GM12891 (cell line): ENCODE data around the gene KIF16B.

Experiments
- PAX5 ChIP-seq: IDR thresholded peaks from 2 replicates; pipeline ENCODE4 v1.6.1; 2011; ENCODE audit warnings: low read length, moderate library complexity, mild to moderate bottlenecking; ENCODE audit not compliant: insufficient read depth, severe bottlenecking
- POLR2A ChIP-seq: IDR thresholded peaks from 2 replicates; pipeline ENCODE4 v1.6.1; 2011; ENCODE audit warnings: low read depth, low read length, control low read depth
- POLR2AphosphoS5 ChIP-seq: IDR thresholded peaks from 2 replicates; pipeline ENCODE4 v1.6.1; 2011; ENCODE audit warnings: low read depth, low read length, control low read depth
- POU2F2 ChIP-seq: IDR thresholded peaks from 2 replicates; pipeline ENCODE4 v1.6.1; 2011; ENCODE audit warnings: low read depth, mild to moderate bottlenecking, control low read depth, low read length, moderate library complexity
- SPI1 ChIP-seq: IDR thresholded peaks from 2 replicates; pipeline ENCODE4 v1.6.1; 2011; ENCODE audit warnings: low read depth, low read length, control low read depth
- TAF1 ChIP-seq: IDR thresholded peaks from 2 replicates; pipeline ENCODE4 v1.6.1; 2011; ENCODE audit warnings: low read depth, low read length, control low read depth

- no peak for TF ChIP-seq TAF1
- TF ChIP-seq POLR2A: no peak
- no peak for TF ChIP-seq SPI1
- TF ChIP-seq POLR2AphosphoS5: no peak
- TF ChIP-seq PAX5: no peak
- TF ChIP-seq POU2F2: no peak
Measured at GRCh38 chr20:16404171-16404570, 169.1 kb downstream of the KIF16B start.
